Bronchial epithelial cell (primary cell): ENCODE results near the gene LAMC3. TPM values are rescaled to one million over a fixed set of nuclear protein-coding genes. Genes with fewer than 3 reads are reported as not detected.

Experiments used
- DNase-seq: peaks from one replicate; pipeline ENCODE4 v3.0.0-alpha.2; 2010; ENCODE audit warnings: low read depth
- FAIRE-seq: peaks from 2 replicates; lab custom pipeline; 2011; peaks lifted over from hg19 to GRCh38; lab: Jason Lieb, UNC
- H3K27me3 ChIP-seq: 2 replicates; pipeline ENCODE4 v1.5.1; 2011; ENCODE audit warnings: low read length; ENCODE audit not compliant: control insufficient read depth, insufficient read depth
- H3K36me3 ChIP-seq: 2 replicates; pipeline ENCODE4 v1.5.1; 2011; ENCODE audit warnings: low read length; ENCODE audit not compliant: control insufficient read depth, insufficient read depth
- H3K4me3 ChIP-seq: 2 replicates; pipeline ENCODE4 v1.5.1; 2011; ENCODE audit warnings: mild to moderate bottlenecking, low read depth, low read length, control low read depth
- CTCF ChIP-seq: IDR thresholded peaks from 2 replicates; pipeline ENCODE4 v1.5.1; 2011; ENCODE audit warnings: mild to moderate bottlenecking, moderate library complexity, low read length, control low read depth, inconsistent platforms; ENCODE audit not compliant: insufficient read depth, severe bottlenecking
- total RNA-seq: library from RNA; depleted of rRNA; stranded (reverse); fragments of >200 nt; gene quantifications from 2 replicates; pipeline ENCODE4 v1.2.1, GENCODE V29; 2014

LAMC3 gene
- total RNA-seq, 1 donor from 2014 or later: not detected

DNA sequence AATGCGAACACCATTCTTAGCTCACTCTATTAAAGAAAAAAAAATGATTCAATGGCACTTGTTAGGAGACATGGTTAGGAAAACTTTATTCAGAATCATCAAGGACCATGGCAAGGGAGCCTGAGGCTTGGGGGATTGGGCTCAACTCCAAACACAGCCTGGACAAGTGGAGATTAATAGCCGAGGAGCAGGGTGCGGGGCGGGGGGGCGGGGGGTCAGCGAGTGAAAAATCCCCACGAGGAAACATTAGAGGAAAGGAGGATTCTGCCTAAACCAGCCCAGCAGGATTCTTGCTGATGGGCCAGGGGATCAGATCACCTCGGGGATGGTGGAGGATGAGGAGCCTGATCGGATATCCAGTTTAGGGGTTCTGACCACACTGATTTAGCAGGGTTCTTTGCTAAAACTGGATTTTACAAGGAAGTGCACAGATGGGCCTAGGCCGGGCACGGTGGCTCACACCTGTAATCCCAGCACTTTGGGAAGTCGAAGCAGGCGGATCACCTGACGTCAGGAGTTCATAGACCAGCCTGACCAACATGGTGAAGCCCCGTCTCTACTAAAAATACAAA lies 45.6 kb upstream of the LAMC3 start:
- Histone ChIP-seq H3K27me3 (no peaks in the 10 kb centered on the region), H3K36me3 (no peaks in the 10 kb centered on the region), H3K4me3 (no peak overlapping the region)
- no peak for TF ChIP-seq CTCF
- no peak for FAIRE-seq
- no peak for DNase-seq

- FAIRE-seq (no peak), DNase-seq (no peak)
- Histone ChIP-seq H3K27me3 (no peaks in the 10 kb centered on the region), H3K36me3 (no peaks in the 10 kb centered on the region), H3K4me3 (no peak overlapping the region)
- TF ChIP-seq CTCF: no peak
Measured at GRCh38 chr9:130963916-130964315, 45.1 kb upstream of the LAMC3 start.

GRCh38 chr9:130965680-130966079 lies 43.3 kb upstream of the LAMC3 start:
- no peak overlapping the region for H3K4me3 ChIP-seq
- no peak for DNase-seq
- H3K36me3 ChIP-seq: no peaks in the 10 kb centered on the region
- no peaks in the 10 kb centered on the region for H3K27me3 ChIP-seq
- TF ChIP-seq CTCF: no peak
- FAIRE-seq: no peak

- no peaks in the 10 kb centered on the region for H3K36me3 ChIP-seq
- FAIRE-seq (no peak), DNase-seq (no peak)
- H3K4me3 ChIP-seq: no peak overlapping the region
- H3K27me3 ChIP-seq: peaks cover 17% of the 10 kb centered on the region
- TF ChIP-seq CTCF: no peak
Measured at GRCh38 chr9:130970052-130970451, 38.9 kb upstream of the LAMC3 start.

- H3K4me3 ChIP-seq: no peak overlapping the region
- no peak for TF ChIP-seq CTCF
- DNase-seq: no peak
- FAIRE-seq: no peak
- no peaks in the 10 kb centered on the region for H3K36me3 ChIP-seq
- H3K27me3 ChIP-seq: peaks cover 17% of the 10 kb centered on the region
Measured at GRCh38 chr9:130970855-130971254, 38.1 kb upstream of the LAMC3 start.

GRCh38 chr9:130971294-130971849 lies 37.6 kb upstream of the LAMC3 start:
- Histone ChIP-seq H3K4me3 (no peak overlapping the region), H3K36me3 (no peaks in the 10 kb centered on the region), H3K27me3 (peaks cover 17% of the 10 kb centered on the region)
- FAIRE-seq (no peak), DNase-seq (no peak)
- no peak for TF ChIP-seq CTCF
